ENCODE results near the gene PBX3. TPM values are rescaled to one million over a fixed set of nuclear protein-coding genes. Genes with fewer than 3 reads are reported as not detected.

The PBX3 gene
- total and polyA plus RNA-seq, 2 donors (not counting 1 experiment from before 2014, with no cell fraction given) = 35.8 to 51.8 TPM

DNA sequence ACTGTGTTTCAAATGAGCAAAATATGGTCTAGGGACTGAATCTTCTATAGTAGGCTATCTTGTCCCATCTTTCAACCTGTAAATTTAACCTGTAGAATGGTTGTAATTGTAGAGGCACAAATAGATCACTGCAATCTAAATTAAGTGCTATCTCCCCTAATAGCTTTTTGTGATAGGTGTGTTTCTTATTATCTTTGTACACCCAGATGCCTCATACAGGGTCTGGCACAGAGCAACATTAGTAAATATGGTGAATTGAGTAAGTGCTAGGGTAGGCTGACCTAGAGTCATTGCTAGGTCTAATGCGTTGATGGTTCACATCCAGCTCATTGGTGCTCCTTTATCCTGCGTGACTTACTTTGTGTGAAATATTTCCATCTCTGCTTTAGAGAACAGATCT, 100.6 kb downstream of the PBX3 start:
- Histone ChIP-seq H3K27ac (ENCODE audit: insufficient read depth, low read length) (no peak overlapping the region), H3K9ac (ENCODE audit: insufficient read depth, low read length) (no peak overlapping the region), H4K20me1 (ENCODE audit: control insufficient read depth, extremely low read depth, insufficient read depth, low read length) (no peaks in the 10 kb centered on the region), H2AFZ (ENCODE audit: low read length) (no peak overlapping the region), H3K27me3 (ENCODE audit: control insufficient read depth, insufficient read depth, low read length) (no peaks in the 10 kb centered on the region), H3K79me2 (ENCODE audit: control insufficient read depth, insufficient read depth, low read length) (peaks cover 45% of the 10 kb centered on the region), H3K4me2 (ENCODE audit: extremely low read depth, insufficient read depth, low read length) (no peak overlapping the region), H3K36me3 (ENCODE audit: control insufficient read depth, insufficient read depth, low read length) (no peaks in the 10 kb centered on the region), H3K9me3 (ENCODE audit: control insufficient read depth, insufficient read depth, low read depth, low read length) (no peaks in the 10 kb centered on the region), H3K4me3 (replicated peaks in 1 of 4; ENCODE audit: control extremely low read depth in 1 of 4, insufficient read depth in 1 of 4, low read depth in 3 of 4, low read length in 4 of 4) (no peak overlapping the region), H3K4me1 (ENCODE audit: control insufficient read depth, extremely low read depth, insufficient read depth, low read length) (peaks cover 5% of the 10 kb centered on the region)
- TF ChIP-seq, protein P1, sequence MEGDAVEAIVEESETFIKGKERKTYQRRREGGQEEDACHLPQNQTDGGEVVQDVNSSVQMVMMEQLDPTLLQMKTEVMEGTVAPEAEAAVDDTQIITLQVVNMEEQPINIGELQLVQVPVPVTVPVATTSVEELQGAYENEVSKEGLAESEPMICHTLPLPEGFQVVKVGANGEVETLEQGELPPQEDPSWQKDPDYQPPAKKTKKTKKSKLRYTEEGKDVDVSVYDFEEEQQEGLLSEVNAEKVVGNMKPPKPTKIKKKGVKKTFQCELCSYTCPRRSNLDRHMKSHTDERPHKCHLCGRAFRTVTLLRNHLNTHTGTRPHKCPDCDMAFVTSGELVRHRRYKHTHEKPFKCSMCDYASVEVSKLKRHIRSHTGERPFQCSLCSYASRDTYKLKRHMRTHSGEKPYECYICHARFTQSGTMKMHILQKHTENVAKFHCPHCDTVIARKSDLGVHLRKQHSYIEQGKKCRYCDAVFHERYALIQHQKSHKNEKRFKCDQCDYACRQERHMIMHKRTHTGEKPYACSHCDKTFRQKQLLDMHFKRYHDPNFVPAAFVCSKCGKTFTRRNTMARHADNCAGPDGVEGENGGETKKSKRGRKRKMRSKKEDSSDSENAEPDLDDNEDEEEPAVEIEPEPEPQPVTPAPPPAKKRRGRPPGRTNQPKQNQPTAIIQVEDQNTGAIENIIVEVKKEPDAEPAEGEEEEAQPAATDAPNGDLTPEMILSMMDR (conservative IDR thresholded peaks at IDR 0.05 in 1 of 2, IDR thresholded peaks at IDR 0.05 in 1 of 2; ENCODE audit: low read depth in 1 of 2, low read length in 2 of 2) = no peak
- TF ChIP-seq EZH2 (IDR thresholded peaks at IDR 0.05; ENCODE audit: low read length, missing control alignments) = no peak
- no peak for DNase-seq (ENCODE audit: low read depth in 2 of 2)

DNA sequence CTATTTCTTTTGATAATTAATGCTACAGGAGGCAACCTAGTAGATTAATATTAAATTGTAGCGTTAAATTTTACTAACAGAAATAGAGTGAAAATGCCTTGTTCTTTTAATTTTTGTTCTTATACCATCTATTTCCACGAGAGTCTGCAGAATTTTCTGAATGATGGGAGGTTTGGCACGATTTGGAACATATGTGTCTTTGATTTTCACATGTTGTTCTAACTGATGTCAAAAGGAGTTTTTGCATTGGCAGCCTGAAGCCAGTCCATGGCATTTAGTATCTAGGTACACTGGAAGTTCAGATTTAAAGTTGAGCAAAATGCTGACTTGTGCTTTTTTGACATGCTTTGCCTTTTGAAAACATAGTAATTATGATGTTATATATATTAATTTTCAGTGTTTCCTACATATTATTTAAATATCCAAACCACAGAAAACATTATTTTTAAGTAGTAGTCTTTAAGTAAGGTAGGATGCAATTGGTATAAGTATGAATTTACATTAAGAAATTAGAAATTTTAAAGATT, 103.0 kb downstream of the PBX3 start:
- TF ChIP-seq EZH2 (IDR thresholded peaks at IDR 0.05; ENCODE audit: low read length, missing control alignments) = no peak
- TF ChIP-seq, protein P1 (conservative IDR thresholded peaks at IDR 0.05 in 1 of 2, IDR thresholded peaks at IDR 0.05 in 1 of 2; ENCODE audit: low read depth in 1 of 2, low read length in 2 of 2) = no peak
- H4K20me1 ChIP-seq (ENCODE audit: control insufficient read depth, extremely low read depth, insufficient read depth, low read length) = no peaks in the 10 kb centered on the region
- H3K9ac ChIP-seq (ENCODE audit: insufficient read depth, low read length) = no peak overlapping the region
- peaks cover 41% of the 10 kb centered on the region for H3K79me2 ChIP-seq (ENCODE audit: control insufficient read depth, insufficient read depth, low read length)
- no peaks in the 10 kb centered on the region for H3K27me3 ChIP-seq (ENCODE audit: control insufficient read depth, insufficient read depth, low read length)
- H3K4me2 ChIP-seq (ENCODE audit: extremely low read depth, insufficient read depth, low read length) = no peak overlapping the region
- H2AFZ ChIP-seq (ENCODE audit: low read length) = no peak overlapping the region
- peaks cover 5% of the 10 kb centered on the region for H3K4me1 ChIP-seq (ENCODE audit: control insufficient read depth, extremely low read depth, insufficient read depth, low read length)
- H3K9me3 ChIP-seq (ENCODE audit: control insufficient read depth, insufficient read depth, low read depth, low read length) = no peaks in the 10 kb centered on the region
- H3K36me3 ChIP-seq (ENCODE audit: control insufficient read depth, insufficient read depth, low read length) = no peaks in the 10 kb centered on the region
- DNase-seq (ENCODE audit: low read depth in 2 of 2) = no peak
- H3K4me3 ChIP-seq (replicated peaks in 1 of 4; ENCODE audit: control extremely low read depth in 1 of 4, insufficient read depth in 1 of 4, low read depth in 3 of 4, low read length in 4 of 4) = no peak overlapping the region
- no peak overlapping the region for H3K27ac ChIP-seq (ENCODE audit: insufficient read depth, low read length)

DNA sequence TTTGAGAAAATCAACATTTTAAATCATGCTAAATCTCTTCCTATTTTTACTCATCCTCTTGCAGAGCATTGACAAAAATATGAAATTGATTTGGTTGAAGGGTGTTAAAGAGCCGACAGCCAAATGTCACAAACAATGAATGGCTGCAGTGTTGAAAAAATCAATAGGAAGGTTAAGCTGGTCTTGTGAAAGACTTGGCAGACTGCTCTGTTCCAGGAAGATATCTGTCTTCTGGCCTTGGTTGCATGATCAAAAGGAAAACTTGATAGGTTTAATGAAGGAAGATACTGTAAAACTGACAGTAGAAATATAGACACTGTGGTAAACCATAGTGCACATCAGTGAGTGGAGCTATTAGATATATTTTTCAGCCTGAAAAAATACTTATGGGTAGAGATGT, 103.6 kb downstream of the PBX3 start:
- no peak overlapping the region for H3K4me3 ChIP-seq (replicated peaks in 1 of 4; ENCODE audit: control extremely low read depth in 1 of 4, insufficient read depth in 1 of 4, low read depth in 3 of 4, low read length in 4 of 4)
- no peak overlapping the region for H3K9ac ChIP-seq (ENCODE audit: insufficient read depth, low read length)
- no peak overlapping the region for H2AFZ ChIP-seq (ENCODE audit: low read length)
- no peaks in the 10 kb centered on the region for H3K9me3 ChIP-seq (ENCODE audit: control insufficient read depth, insufficient read depth, low read depth, low read length)
- H3K27ac ChIP-seq (ENCODE audit: insufficient read depth, low read length) = no peak overlapping the region
- H4K20me1 ChIP-seq (ENCODE audit: control insufficient read depth, extremely low read depth, insufficient read depth, low read length) = no peaks in the 10 kb centered on the region
- H3K27me3 ChIP-seq (ENCODE audit: control insufficient read depth, insufficient read depth, low read length) = no peaks in the 10 kb centered on the region
- H3K4me2 ChIP-seq (ENCODE audit: extremely low read depth, insufficient read depth, low read length) = no peak overlapping the region
- peaks cover 5% of the 10 kb centered on the region for H3K4me1 ChIP-seq (ENCODE audit: control insufficient read depth, extremely low read depth, insufficient read depth, low read length)
- peaks cover 42% of the 10 kb centered on the region for H3K79me2 ChIP-seq (ENCODE audit: control insufficient read depth, insufficient read depth, low read length)
- no peak for TF ChIP-seq EZH2 (IDR thresholded peaks at IDR 0.05; ENCODE audit: low read length, missing control alignments)
- TF ChIP-seq, protein P1 (conservative IDR thresholded peaks at IDR 0.05 in 1 of 2, IDR thresholded peaks at IDR 0.05 in 1 of 2; ENCODE audit: low read depth in 1 of 2, low read length in 2 of 2) = no peak
- H3K36me3 ChIP-seq (ENCODE audit: control insufficient read depth, insufficient read depth, low read length) = no peaks in the 10 kb centered on the region
- DNase-seq (ENCODE audit: low read depth in 2 of 2) = peak in 1 of 2 donors; percentile 28
